ENCODE results near the gene RPL13.

RPL13 gene

GRCh38 chr16:89600956-89601355, 40.5 kb downstream of the RPL13 start:
- DNase-seq = no peak

- no peak for DNase-seq
Measured at GRCh38 chr16:89601906-89602272, 41.4 kb downstream of the RPL13 start.

- DNase-seq = no peak
Measured at GRCh38 chr16:89602273-89602951, 41.9 kb downstream of the RPL13 start.

- DNase-seq = no peak
Measured at GRCh38 chr16:89602952-89603590, 42.6 kb downstream of the RPL13 start.

GRCh38 chr16:89604764-89605163, 44.3 kb downstream of the RPL13 start:
- no peak for DNase-seq

- DNase-seq = no peak
Measured at GRCh38 chr16:89605186-89605970, 44.9 kb downstream of the RPL13 start.

GRCh38 chr16:89606006-89606405, 45.5 kb downstream of the RPL13 start:
- no peak for DNase-seq

- no peak for DNase-seq
Measured at GRCh38 chr16:89607453-89607852, 47.0 kb downstream of the RPL13 start.

GRCh38 chr16:89607937-89608740, 47.7 kb downstream of the RPL13 start:
- no peak for DNase-seq

GRCh38 chr16:89610108-89610453, 49.6 kb downstream of the RPL13 start:
- no peak for DNase-seq

GRCh38 chr16:89612415-89613166, 52.1 kb downstream of the RPL13 start:
- DNase-seq = no peak

- no peak for DNase-seq
Measured at GRCh38 chr16:89613231-89613953, 52.9 kb downstream of the RPL13 start, which contains the start of gene DPEP1. TSS of gene DPEP1 (plus strand) at chr16:89613642. CDS start at chr16:89630411, 16,769 bp downstream.

GRCh38 chr16:89613954-89614459, 53.5 kb downstream of the RPL13 start:
- DNase-seq = no peak

Measured in DMS79 (cell line).